Stimulated activated CD4-positive, alpha-beta T cell treated with anti-CD3 and anti-CD28 coated beads, Interleukin-2, amount 100 ng/mL, for 4 hours (primary cell): ENCODE measurements around the gene YPEL1.
"Not testable (repeated sequence)": the region's sequence is repeated elsewhere in the genome, so short reads cannot be mapped to it uniquely, and the experiment has no call there.

ENCODE experiments used
- DNase-seq: peaks from one replicate; pipeline ENCODE4 v3.0.0-alpha.2; 2020; ENCODE audit warnings: low read depth

The YPEL1 gene

GRCh38 chr22:21699643-21700042 lies 36.0 kb downstream of the YPEL1 start:
- DNase-seq, result no peak

GRCh38 chr22:21698430-21699329 lies 36.9 kb downstream of the YPEL1 start:
- DNase-seq, result no peak

GRCh38 chr22:21697880-21698279 lies 37.7 kb downstream of the YPEL1 start:
- DNase-seq, result no peak

GRCh38 chr22:21697021-21697771 lies 38.4 kb downstream of the YPEL1 start:
- DNase-seq, result no peak

GRCh38 chr22:21696115-21696514 lies 39.5 kb downstream of the YPEL1 start:
- no peak for DNase-seq

GRCh38 chr22:21695430-21696085 lies 40.0 kb downstream of the YPEL1 start:
- no peak for DNase-seq

- no peak for DNase-seq
Measured at GRCh38 chr22:21694795-21695429, 40.7 kb downstream of the YPEL1 start.

- no peak for DNase-seq
Measured at GRCh38 chr22:21694394-21694793, 41.2 kb downstream of the YPEL1 start.

- DNase-seq, result no peak
Measured at GRCh38 chr22:21693999-21694341, 41.6 kb downstream of the YPEL1 start.

GRCh38 chr22:21693333-21693998 lies 42.1 kb downstream of the YPEL1 start:
- DNase-seq, result no peak

- not testable (repeated sequence) for DNase-seq
Measured at GRCh38 chr22:21692856-21693255, 42.7 kb downstream of the YPEL1 start.

GRCh38 chr22:21691816-21692215 lies 43.8 kb downstream of the YPEL1 start:
- DNase-seq, result no peak

- no peak for DNase-seq
Measured at GRCh38 chr22:21690401-21690801, 45.2 kb downstream of the YPEL1 start.

GRCh38 chr22:21688706-21689381 lies 46.8 kb downstream of the YPEL1 start:
- DNase-seq, result no peak

GRCh38 chr22:21688341-21688705 lies 47.3 kb downstream of the YPEL1 start:
- DNase-seq, result no peak

- no peak for DNase-seq
Measured at GRCh38 chr22:21687685-21688259, 47.8 kb downstream of the YPEL1 start.

GRCh38 chr22:21686634-21687393 lies 48.8 kb downstream of the YPEL1 start:
- DNase-seq, result no peak

GRCh38 chr22:21686193-21686608 lies 49.4 kb downstream of the YPEL1 start:
- no peak for DNase-seq

- DNase-seq, result no peak
Measured at GRCh38 chr22:21685164-21685513, 50.5 kb downstream of the YPEL1 start.

- DNase-seq, result no peak
Measured at GRCh38 chr22:21684492-21685163, 51.0 kb downstream of the YPEL1 start.
